WTC11 (cell line): ENCODE measurements around the gene KBTBD13.

Source experiments
- ATF1 ChIP-seq: sonication (generic); formaldehyde crosslinking; IDR thresholded peaks from 2 replicates; pipeline ENCODE4 v1.8.1; 2023; ENCODE audit warnings: mild to moderate bottlenecking, moderate library complexity, missing genetic modification reagents
- CTCF ChIP-seq: fragments of 200-600 bp; IDR thresholded peaks from 2 replicates; pipeline ENCODE4 v1.8.0; 2022; ENCODE audit warnings: antibody characterized with exemption
- NFATC4 ChIP-seq: fragments of 250-450 bp; sonication (Bioruptor Pico); IDR thresholded peaks from 2 replicates; pipeline ENCODE4 v1.9.0; 2021; ENCODE audit warnings: mild to moderate bottlenecking
- ZBTB21 ChIP-seq: sonication (generic); formaldehyde crosslinking; IDR thresholded peaks from 2 replicates; pipeline ENCODE4 v1.8.1; 2023; ENCODE audit warnings: mild to moderate bottlenecking, missing genetic modification reagents, borderline replicate concordance

DNA sequence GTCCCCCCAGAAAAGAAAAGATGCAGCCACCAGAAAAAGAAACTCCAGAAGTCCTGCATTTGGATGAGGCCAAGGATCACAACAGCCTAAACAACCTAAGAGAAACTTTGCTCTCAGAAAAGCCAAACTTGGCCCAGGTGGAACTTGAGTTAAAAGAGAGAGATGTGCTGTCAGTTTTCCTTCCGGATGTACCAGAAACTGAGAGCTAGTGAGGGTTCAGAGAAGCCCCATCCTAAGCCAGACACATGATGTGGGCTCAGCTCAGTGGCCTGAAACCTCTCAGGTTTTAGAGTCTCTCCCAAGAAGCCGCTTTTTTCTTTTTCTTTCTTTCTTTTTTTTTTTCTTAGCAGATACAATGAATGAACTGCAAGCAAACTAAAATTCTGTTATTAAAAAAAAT is 23.6 kb upstream of the KBTBD13 start:
- TF ChIP-seq CTCF, result no peak
- TF ChIP-seq NFATC4 (CRISPR knock-in tag), result no peak
- TF ChIP-seq ZBTB21, result no peak
- TF ChIP-seq ATF1, result no peak
